Fibroblast of the aortic adventitia (primary cell): ENCODE results near the gene SPATA18. TPM values are rescaled to one million over a fixed set of nuclear protein-coding genes. Genes with fewer than 3 reads are reported as not detected.

Experiments
- DNase-seq: peaks from one replicate; pipeline ENCODE4 v3.0.0-alpha.2; 2010; ENCODE audit warnings: low read depth
- H3K4me3 ChIP-seq: 2 replicates; pipeline ENCODE4 v1.5.1; 2011; ENCODE audit warnings: low read depth, mild to moderate bottlenecking, control low read depth, low read length, moderate library complexity
- CTCF ChIP-seq: IDR thresholded peaks from 2 replicates; pipeline ENCODE4 v1.5.1; 2011; ENCODE audit warnings: mild to moderate bottlenecking, low read length, control low read depth, inconsistent platforms; ENCODE audit not compliant: insufficient read depth
- total RNA-seq: library from RNA; depleted of rRNA; stranded (reverse); fragments of >200 nt; gene quantifications from 2 replicates; pipeline ENCODE4 v1.2.3, GENCODE V29; 2012; ENCODE audit warnings: low replicate concordance

Gene SPATA18
- total RNA-seq, 1 donor = 22.3 TPM

- DNase-seq = no peak
- H3K4me3 ChIP-seq = no peak overlapping the region
- no peak for TF ChIP-seq CTCF
Measured at GRCh38 chr4:52012651-52013050, 38.5 kb upstream of the SPATA18 start.

- TF ChIP-seq CTCF = no peak
- no peak overlapping the region for H3K4me3 ChIP-seq
- DNase-seq = no peak
Measured at GRCh38 chr4:52014903-52015302, 36.2 kb upstream of the SPATA18 start.

- TF ChIP-seq CTCF = no peak
- DNase-seq = peak; percentile 31
- H3K4me3 ChIP-seq = no peak overlapping the region
Measured at GRCh38 chr4:52015366-52015765, 35.7 kb upstream of the SPATA18 start.

- H3K4me3 ChIP-seq = no peak overlapping the region
- DNase-seq = no peak
- TF ChIP-seq CTCF = no peak
Measured at GRCh38 chr4:52016981-52017380, 34.1 kb upstream of the SPATA18 start.

GRCh38 chr4:52017814-52018213 lies 33.3 kb upstream of the SPATA18 start:
- no peak for DNase-seq
- TF ChIP-seq CTCF = no peak
- H3K4me3 ChIP-seq = no peak overlapping the region

- no peak within 1 kb of the TSS for H3K4me3 ChIP-seq
- TF ChIP-seq CTCF = no peak
- DNase-seq = peak; percentile 29
Measured at GRCh38 chr4:52019936-52020657, 31.0 kb upstream of the SPATA18 start, which contains the start of gene LRRC66. TSS of gene LRRC66 (minus strand) at chr4:52020363. CDS start at chr4:52017613, 2,750 bp downstream.

GRCh38 chr4:52028970-52029369 lies 22.1 kb upstream of the SPATA18 start:
- no peak for TF ChIP-seq CTCF
- DNase-seq = peak; percentile 59
- H3K4me3 ChIP-seq = no peak overlapping the region
